NCI-H1417 treated with DMSO at 0.1 percent for 48 hours (cell line): ENCODE data around the gene MADD.
"Not testable (repeated sequence)": the region's sequence is repeated elsewhere in the genome, so short reads cannot be mapped to it uniquely, and the experiment has no call there.

Experiments used
- DNase-seq: peaks from one replicate; lab custom pipeline; 2025; lab: John Stamatoyannopoulos, UW

The MADD gene

GRCh38 chr11:47274495-47275235, 4.7 kb downstream of the MADD start:
- DNase-seq, result no peak

GRCh38 chr11:47276923-47277322, 7.0 kb downstream of the MADD start:
- DNase-seq, result no peak

GRCh38 chr11:47278058-47278457, 8.1 kb downstream of the MADD start:
- no peak for DNase-seq

- DNase-seq, result no peak
These were observed 8.8 kb downstream of the MADD start for GRCh38 chr11:47278769-47279168.

- no peak for DNase-seq
These were observed 10.2 kb downstream of the MADD start for GRCh38 chr11:47280099-47280498.

GRCh38 chr11:47280860-47281259, 10.9 kb downstream of the MADD start:
- no peak for DNase-seq

GRCh38 chr11:47282462-47282861, 12.5 kb downstream of the MADD start:
- no peak for DNase-seq

GRCh38 chr11:47284151-47284550, 14.2 kb downstream of the MADD start:
- no peak for DNase-seq

GRCh38 chr11:47285969-47286770, 16.2 kb downstream of the MADD start:
- DNase-seq, result no peak

- DNase-seq, result no peak
These were observed 18.1 kb downstream of the MADD start for GRCh38 chr11:47288066-47288465.

GRCh38 chr11:47289856-47290255, 19.9 kb downstream of the MADD start:
- DNase-seq, result no peak

GRCh38 chr11:47295385-47295784, 25.5 kb downstream of the MADD start:
- no peak for DNase-seq

GRCh38 chr11:47296045-47296444, 26.1 kb downstream of the MADD start:
- DNase-seq, result no peak

GRCh38 chr11:47299078-47299477, 29.1 kb downstream of the MADD start:
- no peak for DNase-seq

- no peak for DNase-seq
These were observed 32.9 kb downstream of the MADD start for GRCh38 chr11:47302853-47303252.

GRCh38 chr11:47305734-47306483, 36.0 kb downstream of the MADD start:
- no peak for DNase-seq

- no peak for DNase-seq
These were observed 36.5 kb downstream of the MADD start for GRCh38 chr11:47306484-47306844.

GRCh38 chr11:47308050-47308823, 38.3 kb downstream of the MADD start:
- DNase-seq, result no peak

- no peak for DNase-seq
These were observed 45.1 kb downstream of the MADD start for GRCh38 chr11:47314992-47315391.

GRCh38 chr11:47316501-47316900, 46.6 kb downstream of the MADD start:
- DNase-seq, result not testable (repeated sequence)

- DNase-seq, result no peak
These were observed 47.3 kb downstream of the MADD start for GRCh38 chr11:47317064-47317828.
